Epithelial cell of proximal tubule (primary cell): ENCODE measurements around the gene TMTC4. TPM values are rescaled to one million over a fixed set of nuclear protein-coding genes. Genes with fewer than 3 reads are reported as not detected.
"Not testable (repeated sequence)": the region's sequence is repeated elsewhere in the genome, so short reads cannot be mapped to it uniquely, and the experiment has no call there.

Experiments used
- DNase-seq: peaks from one replicate; pipeline ENCODE4 v3.0.0-alpha.2; 2011; ENCODE audit warnings: low read depth
- H3K4me3 ChIP-seq: 2 replicates; pipeline ENCODE4 v1.5.1; 2011; ENCODE audit warnings: low read depth, mild to moderate bottlenecking, low read length
- CTCF ChIP-seq: conservative IDR thresholded peaks from 2 replicates; pipeline ENCODE4 v1.5.1; 2012; ENCODE audit warnings: low read depth, mild to moderate bottlenecking, low read length
- total RNA-seq: library from RNA; depleted of rRNA; stranded (reverse); fragments of >200 nt; gene quantifications from 2 replicates; pipeline ENCODE4 v1.2.3, GENCODE V29; 2015

The TMTC4 gene
- total RNA-seq, 1 donor from 2014 or later = 31.2 TPM

DNA sequence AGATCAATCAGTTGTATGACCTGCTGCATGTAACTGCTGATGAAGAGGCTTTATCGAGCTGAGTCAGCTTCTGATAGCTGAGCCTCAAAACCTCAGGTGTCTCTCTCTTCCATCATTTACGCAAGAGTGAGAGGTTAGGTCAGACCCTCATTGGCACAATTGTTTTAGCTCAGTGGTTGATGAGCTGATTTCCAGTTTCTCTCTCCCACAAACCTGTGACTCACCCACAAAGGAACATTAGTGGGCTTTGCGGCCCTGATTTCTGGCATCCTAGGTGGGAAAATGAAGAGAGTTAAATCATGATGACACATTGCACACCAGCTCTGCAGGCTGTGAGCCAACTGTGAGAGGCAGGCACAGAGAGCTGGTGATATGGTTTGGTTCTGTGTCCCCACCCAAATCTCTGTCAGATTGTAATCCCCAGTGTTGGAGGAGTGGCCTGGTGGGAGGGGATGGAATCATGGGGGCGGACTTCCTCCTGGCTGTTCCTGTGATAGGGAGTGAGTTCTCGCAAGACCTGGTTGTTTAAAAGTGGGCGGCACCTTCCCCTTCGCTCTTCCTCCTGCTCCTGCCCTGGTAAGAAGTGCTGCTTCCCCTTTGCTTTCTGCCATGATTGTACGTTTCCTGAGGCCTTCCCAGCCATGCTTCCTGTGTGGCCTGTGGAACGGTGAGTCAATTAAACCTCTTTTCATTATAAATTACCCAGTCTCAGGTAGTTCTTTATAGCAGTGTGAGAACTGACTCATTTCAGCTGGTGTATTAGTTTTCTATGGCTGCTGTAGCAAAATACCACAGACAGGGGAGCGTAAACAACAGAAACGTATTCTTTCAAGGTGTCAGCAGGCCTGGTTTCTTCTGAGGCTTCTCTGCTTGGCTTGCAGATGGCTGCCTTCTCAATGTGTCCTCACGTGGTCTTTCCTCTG, 33.5 kb upstream of the TMTC4 start:
- no peak for TF ChIP-seq CTCF
- DNase-seq = peak; percentile 95
- peak overlapping the region; percentile 34 for H3K4me3 ChIP-seq

DNA sequence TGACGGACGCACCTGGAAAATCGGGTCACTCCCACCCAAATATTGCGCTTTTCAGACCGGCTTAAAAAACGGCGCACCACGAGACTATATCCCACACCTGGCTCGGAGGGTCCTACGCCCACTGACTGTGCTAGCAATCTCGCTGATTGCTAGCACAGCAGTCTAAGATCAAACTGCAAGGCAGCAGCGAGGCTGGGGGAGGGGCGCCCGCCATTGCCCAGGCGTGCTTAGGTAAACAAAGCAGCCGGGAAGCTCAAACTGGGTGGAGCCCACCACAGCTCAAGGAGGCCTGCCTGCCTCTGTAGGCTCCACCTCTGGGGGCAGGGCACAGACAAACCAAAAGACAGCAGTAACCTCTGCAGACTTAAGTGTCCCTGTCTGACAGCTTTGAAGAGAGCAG, 23.7 kb upstream of the TMTC4 start:
- DNase-seq = not testable (repeated sequence)

DNA sequence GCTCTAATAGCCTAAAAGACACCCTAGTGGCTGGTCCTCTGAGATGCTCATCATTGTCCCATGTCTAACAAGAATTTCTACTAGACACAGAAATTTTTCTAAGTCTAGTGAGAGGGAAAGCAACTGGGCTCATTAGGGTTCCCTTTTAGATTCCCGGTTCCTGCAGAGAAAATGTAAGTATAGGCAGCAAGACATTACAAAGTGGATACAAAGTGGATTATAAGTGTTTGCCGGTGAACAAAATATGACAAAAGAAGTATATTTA, 20.8 kb upstream of the TMTC4 start:
- no peak for DNase-seq
- no peak overlapping the region for H3K4me3 ChIP-seq
- no peak for TF ChIP-seq CTCF

More for the DNA sequence above, 23.7 kb upstream of the TMTC4 start:
- not testable (repeated sequence) for H3K4me3 ChIP-seq

DNA sequence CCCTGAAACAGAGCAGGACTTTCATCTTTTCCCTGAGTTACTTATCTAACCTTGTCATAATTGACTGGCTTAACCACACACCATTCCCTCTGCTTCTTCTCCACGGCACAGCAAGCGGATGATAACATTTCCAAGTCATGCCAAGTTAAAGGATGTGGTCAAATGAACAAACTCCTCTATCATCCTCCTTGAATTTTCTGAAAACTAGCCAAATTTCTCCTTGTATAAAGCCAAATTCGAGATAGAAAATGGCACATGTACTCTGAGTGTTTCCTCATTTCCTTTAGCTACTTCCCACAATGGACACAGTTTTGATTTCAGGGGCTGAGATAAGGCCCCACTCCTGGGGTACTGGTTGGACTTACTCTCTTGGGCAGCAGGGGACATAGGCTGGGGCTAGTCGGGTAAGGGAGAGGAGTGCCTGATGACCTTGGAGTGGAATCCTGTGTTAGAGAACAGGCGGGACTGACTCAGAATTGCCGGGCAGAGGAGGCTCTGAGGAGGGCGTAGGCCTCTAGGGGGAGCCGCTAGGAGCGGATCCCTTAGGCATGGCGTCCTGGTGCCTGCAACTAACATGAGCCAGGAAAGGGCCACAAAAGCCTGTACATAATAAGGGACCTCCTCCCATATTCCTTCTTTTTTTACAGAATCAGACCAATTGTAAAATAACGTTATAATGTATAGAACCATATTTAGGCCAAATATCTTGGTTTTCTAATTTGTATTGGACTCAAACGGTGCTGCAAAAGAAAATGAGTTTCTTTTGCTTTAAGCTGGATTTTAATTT, 20.3 kb upstream of the TMTC4 start:
- peak; percentile 44 for DNase-seq
- peak overlapping the region; percentile 13 for H3K4me3 ChIP-seq
- TF ChIP-seq CTCF = peak; percentile 75

GRCh38 chr13:100689191-100689590, 14.6 kb upstream of the TMTC4 start:
- no peak for TF ChIP-seq CTCF
- DNase-seq = no peak

GRCh38 chr13:100680131-100680530, 5.5 kb upstream of the TMTC4 start:
- no peak for DNase-seq
- H3K4me3 ChIP-seq = no peak overlapping the region
- TF ChIP-seq CTCF = no peak

More at GRCh38 chr13:100689191-100689590, 14.6 kb upstream of the TMTC4 start:
- H3K4me3 ChIP-seq = no peak overlapping the region

DNA sequence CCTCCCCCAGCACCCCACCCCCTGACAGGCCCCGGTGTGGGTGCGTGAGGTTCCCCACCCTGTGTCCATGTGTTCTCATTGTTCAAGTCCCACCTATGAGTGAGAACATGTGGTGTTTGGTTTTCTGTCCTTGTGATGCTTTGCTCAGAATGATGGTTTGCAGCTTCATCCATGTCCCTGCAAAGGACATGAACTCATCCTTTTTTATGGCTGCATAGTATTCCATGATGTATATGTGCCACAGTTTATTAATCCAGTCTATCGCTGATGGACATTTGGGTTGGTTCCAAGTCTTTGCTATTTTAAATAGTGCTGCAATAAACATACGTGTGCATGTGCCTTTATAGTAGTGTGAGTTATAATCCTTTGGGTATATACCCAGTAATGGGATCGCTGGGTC, 2.5 kb upstream of the TMTC4 start:
- not testable (repeated sequence) for H3K4me3 ChIP-seq, DNase-seq

DNA sequence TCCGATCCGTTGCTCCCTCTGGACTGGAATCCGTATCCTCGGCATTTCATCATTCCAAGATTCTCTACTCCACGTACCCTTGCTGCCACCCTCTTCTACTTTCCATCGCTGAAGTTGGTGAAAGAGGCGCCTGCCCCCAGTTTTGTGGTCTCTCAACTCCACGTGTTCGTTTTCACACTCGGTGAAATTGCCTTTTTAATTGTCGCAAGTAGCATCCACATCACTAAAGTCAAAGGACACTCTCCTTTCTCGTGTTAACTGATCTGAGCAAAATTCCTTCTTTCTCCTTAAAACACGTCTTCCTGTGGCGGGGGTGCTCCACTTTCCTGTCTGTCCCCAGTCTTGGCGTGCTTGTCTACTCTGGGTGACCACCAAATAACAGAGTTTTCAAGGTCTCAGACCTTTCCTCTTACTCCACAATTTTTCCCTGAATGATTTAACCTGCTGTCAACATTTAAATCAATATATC, 1.1 kb upstream of the TMTC4 start:
- no peak for TF ChIP-seq CTCF
- peak overlapping the region; percentile 76 for H3K4me3 ChIP-seq
- no peak for DNase-seq
